Gastroesophageal sphincter (tissue), 3 donors: ENCODE data around the gene MC5R.

ENCODE experiments used
- CTCF ChIP-seq, 4 experiments: fragments of 200-600 bp in 2 of 4; fragments of 450-650 bp in 2 of 4; sonication (generic) in 1 of 4; IDR thresholded peaks; one replicate each; pipeline ENCODE4 v1.5.1; 2017 to 2019; ENCODE audit warnings: antibody characterized with exemption in 4 of 4, mild to moderate bottlenecking in 2 of 4, moderate library complexity in 2 of 4
- POLR2A ChIP-seq, 2 donors: fragments of 450-650 bp; IDR thresholded peaks; one replicate each; pipeline ENCODE4 v1.6.1; 2017; ENCODE audit warnings: antibody characterized with exemption in 2 of 2, mild to moderate bottlenecking in 2 of 2, moderate library complexity in 1 of 2

- TF ChIP-seq POLR2A (IDR thresholded peaks at IDR 0.05) (no peak), CTCF (IDR thresholded peaks at IDR 0.05) (no peak)
These were observed 12.6 kb downstream of the MC5R start for GRCh38 chr18:13836559-13836958.
